HL-60 (cell line): ENCODE results near the gene CCL3.

Source experiments
- DNase-seq, 2 experiments: peaks; one replicate each; pipeline ENCODE4 v3.0.0-alpha.2; 2010 to 2020; ENCODE audit warnings: low read depth in 1 of 2, low spot score in 1 of 2
- H3K27ac ChIP-seq: fragments of 250-450 bp; sonication (Bioruptor Pico); replicated peaks from 2 replicates; pipeline ENCODE4 v1.5.1; 2020; ENCODE audit warnings: mild to moderate bottlenecking, moderate library complexity
- H3K27me3 ChIP-seq: fragments of 250-450 bp; sonication (Bioruptor Pico); 2 replicates; pipeline ENCODE4 v1.5.1; 2021; ENCODE audit warnings: mild to moderate bottlenecking, moderate library complexity; ENCODE audit not compliant: insufficient read depth, poor library complexity, severe bottlenecking
- H3K4me3 ChIP-seq: replicated peaks from 2 replicates; pipeline ENCODE4 v1.5.1; 2011; ENCODE audit warnings: mild to moderate bottlenecking, control low read depth, low read length; ENCODE audit not compliant: insufficient read depth
- GABPA ChIP-seq: IDR thresholded peaks from 2 replicates; pipeline ENCODE4 v1.6.1; 2012; ENCODE audit warnings: low read depth
- POLR2AphosphoS5 ChIP-seq: IDR thresholded peaks from 2 replicates; pipeline ENCODE4 v1.6.1; 2012; ENCODE audit warnings: low read depth
- SPI1 ChIP-seq: IDR thresholded peaks from 2 replicates; pipeline ENCODE4 v1.6.1; 2012; ENCODE audit warnings: low read depth, mild to moderate bottlenecking, borderline replicate concordance
- TF ChIP-seq, protein P1 (sequence below): IDR thresholded peaks from 2 replicates; pipeline ENCODE4 v1.6.1; 2012; ENCODE audit warnings: low read depth; ENCODE audit not compliant: insufficient replicate concordance
- TF ChIP-seq, protein P2 (sequence below): IDR thresholded peaks from one replicate; pipeline ENCODE4 v1.5.1; 2011; ENCODE audit warnings: low read length, control low read depth, inconsistent platforms; ENCODE audit not compliant: insufficient read depth

Gene CCL3

GRCh38 chr17:36057911-36058310, 32.0 kb downstream of the CCL3 start:
- no peak overlapping the region for H3K4me3 ChIP-seq
- H3K27me3 ChIP-seq = no peaks in the 10 kb centered on the region
- DNase-seq = no peak
- H3K27ac ChIP-seq = no peak overlapping the region
- TF ChIP-seq, protein P1, sequence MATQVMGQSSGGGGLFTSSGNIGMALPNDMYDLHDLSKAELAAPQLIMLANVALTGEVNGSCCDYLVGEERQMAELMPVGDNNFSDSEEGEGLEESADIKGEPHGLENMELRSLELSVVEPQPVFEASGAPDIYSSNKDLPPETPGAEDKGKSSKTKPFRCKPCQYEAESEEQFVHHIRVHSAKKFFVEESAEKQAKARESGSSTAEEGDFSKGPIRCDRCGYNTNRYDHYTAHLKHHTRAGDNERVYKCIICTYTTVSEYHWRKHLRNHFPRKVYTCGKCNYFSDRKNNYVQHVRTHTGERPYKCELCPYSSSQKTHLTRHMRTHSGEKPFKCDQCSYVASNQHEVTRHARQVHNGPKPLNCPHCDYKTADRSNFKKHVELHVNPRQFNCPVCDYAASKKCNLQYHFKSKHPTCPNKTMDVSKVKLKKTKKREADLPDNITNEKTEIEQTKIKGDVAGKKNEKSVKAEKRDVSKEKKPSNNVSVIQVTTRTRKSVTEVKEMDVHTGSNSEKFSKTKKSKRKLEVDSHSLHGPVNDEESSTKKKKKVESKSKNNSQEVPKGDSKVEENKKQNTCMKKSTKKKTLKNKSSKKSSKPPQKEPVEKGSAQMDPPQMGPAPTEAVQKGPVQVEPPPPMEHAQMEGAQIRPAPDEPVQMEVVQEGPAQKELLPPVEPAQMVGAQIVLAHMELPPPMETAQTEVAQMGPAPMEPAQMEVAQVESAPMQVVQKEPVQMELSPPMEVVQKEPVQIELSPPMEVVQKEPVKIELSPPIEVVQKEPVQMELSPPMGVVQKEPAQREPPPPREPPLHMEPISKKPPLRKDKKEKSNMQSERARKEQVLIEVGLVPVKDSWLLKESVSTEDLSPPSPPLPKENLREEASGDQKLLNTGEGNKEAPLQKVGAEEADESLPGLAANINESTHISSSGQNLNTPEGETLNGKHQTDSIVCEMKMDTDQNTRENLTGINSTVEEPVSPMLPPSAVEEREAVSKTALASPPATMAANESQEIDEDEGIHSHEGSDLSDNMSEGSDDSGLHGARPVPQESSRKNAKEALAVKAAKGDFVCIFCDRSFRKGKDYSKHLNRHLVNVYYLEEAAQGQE = no peak
- TF ChIP-seq GABPA (no peak), POLR2AphosphoS5 (no peak), SPI1 (no peak)
- TF ChIP-seq, protein P2, sequence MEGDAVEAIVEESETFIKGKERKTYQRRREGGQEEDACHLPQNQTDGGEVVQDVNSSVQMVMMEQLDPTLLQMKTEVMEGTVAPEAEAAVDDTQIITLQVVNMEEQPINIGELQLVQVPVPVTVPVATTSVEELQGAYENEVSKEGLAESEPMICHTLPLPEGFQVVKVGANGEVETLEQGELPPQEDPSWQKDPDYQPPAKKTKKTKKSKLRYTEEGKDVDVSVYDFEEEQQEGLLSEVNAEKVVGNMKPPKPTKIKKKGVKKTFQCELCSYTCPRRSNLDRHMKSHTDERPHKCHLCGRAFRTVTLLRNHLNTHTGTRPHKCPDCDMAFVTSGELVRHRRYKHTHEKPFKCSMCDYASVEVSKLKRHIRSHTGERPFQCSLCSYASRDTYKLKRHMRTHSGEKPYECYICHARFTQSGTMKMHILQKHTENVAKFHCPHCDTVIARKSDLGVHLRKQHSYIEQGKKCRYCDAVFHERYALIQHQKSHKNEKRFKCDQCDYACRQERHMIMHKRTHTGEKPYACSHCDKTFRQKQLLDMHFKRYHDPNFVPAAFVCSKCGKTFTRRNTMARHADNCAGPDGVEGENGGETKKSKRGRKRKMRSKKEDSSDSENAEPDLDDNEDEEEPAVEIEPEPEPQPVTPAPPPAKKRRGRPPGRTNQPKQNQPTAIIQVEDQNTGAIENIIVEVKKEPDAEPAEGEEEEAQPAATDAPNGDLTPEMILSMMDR = no peak

- Histone ChIP-seq H3K27ac (no peak overlapping the region), H3K4me3 (no peak overlapping the region), H3K27me3 (no peaks in the 10 kb centered on the region)
- TF ChIP-seq, protein P1 = no peak
- TF ChIP-seq, protein P2 = no peak
- TF ChIP-seq POLR2AphosphoS5 (no peak), GABPA (no peak), SPI1 (no peak)
- no peak for DNase-seq
Measured at GRCh38 chr17:36055921-36056520, 33.9 kb downstream of the CCL3 start.

DNA sequence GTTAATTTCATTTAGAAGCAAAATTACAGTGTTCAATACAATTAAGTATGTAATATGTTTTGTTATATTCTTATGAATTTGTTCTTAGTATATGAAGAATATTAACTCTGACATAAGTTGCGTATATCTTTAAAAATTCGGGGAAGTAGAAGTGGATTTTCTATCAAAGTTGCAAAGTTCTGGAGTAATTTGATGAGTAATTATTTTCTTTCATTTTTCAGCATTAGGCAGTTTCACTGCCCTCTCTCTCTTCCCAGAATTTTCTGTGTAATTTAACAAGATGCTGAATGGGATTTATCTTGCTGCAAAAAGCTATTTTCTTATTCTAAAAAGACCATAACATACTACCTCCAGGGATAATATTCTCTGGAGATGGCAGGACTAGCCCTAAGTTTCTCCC, 34.8 kb downstream of the CCL3 start:
- H3K27me3 ChIP-seq = no peaks in the 10 kb centered on the region
- DNase-seq = no peak
- H3K4me3 ChIP-seq = no peak overlapping the region
- no peak overlapping the region for H3K27ac ChIP-seq
- TF ChIP-seq, protein P2 = no peak
- TF ChIP-seq, protein P1 = no peak
- TF ChIP-seq POLR2AphosphoS5 (no peak), GABPA (no peak), SPI1 (no peak)
